GM19372 (cell line): ENCODE measurements around the gene RASSF1.
"Not testable (repeated sequence)": the region's sequence is repeated elsewhere in the genome, so short reads cannot be mapped to it uniquely, and the experiment has no call there.

Experiments used
- ATAC-seq: cut with Tn5 transposase; IDR thresholded peaks from one replicate; pipeline ENCODE4 v1.9.1; 2021; ENCODE audit warnings: mild to moderate bottlenecking, low read depth, moderate library complexity; ENCODE audit not compliant: unreplicated experiment

The RASSF1 gene

GRCh38 chr3:50325497-50326181, 15.0 kb downstream of the RASSF1 start:
- ATAC-seq: no peak

GRCh38 chr3:50325113-50325480, 15.5 kb downstream of the RASSF1 start:
- ATAC-seq: no peak

GRCh38 chr3:50324351-50325112, 16.1 kb downstream of the RASSF1 start:
- ATAC-seq: no peak

DNA sequence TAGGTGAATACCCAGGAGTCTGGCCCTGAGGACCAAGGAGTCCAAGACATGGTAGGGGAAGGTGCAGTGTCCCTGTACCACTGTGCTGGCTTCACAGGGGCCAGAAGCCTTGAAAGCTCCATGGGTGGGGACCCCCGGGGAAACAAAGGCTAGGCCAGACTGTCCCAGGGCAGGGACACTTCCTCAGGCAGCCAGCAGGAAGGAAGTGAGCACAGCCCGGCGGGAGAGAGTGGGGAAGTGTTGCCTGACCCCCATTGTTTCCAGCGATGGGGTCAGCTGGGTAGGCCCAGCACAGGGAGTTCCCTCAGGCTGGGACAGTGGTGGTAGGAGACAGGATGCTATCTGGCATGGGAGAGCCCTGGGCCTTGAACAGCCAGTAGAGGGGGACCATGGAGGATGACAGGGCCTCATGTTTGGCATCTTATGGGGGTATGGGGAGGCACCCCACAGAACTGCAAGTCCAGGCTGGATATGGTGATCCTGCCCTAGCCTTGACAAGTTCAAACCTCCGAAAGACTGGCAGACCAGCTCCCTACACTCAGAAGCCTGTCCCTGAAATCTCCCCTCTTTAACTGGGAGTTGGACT, 16.9 kb downstream of the RASSF1 start:
- ATAC-seq: no peak

GRCh38 chr3:50323092-50323600, 17.5 kb downstream of the RASSF1 start:
- ATAC-seq: no peak

DNA sequence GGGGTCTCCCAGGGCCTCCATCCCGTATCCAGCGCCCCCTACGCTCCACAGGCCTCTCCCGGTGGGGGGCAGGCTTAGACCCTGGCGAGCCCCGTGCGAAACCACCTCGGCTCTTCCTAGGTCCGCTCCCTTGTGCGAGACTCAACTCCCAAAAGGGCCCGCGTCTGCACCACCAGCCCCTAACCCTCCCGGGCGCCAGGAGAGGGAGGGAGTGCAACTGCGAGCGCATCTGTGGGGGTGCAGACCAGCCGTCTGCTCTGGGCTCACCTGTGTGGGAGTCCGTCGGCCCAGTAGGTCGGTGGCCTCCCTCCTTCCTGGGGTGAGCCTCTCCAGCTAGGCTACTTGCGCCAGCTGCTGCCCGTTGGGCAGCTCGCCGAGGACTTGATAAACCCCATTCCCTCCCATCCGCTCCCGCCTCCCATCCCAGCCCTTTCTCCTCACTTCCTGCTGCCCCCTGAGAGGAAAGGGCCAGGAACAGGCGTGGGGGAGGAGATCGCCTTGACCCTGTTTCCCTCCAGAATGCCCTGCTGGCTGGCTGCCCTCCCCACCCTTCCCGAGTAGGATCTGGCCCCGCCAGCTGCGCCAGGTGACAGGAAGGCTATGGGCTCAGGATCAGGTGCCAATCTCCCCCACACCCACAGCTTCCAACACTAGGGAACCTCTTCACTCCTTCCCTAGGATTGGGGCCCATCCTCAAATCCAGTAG, 18.1 kb downstream of the RASSF1 start, which contains the start of gene HYAL2:
TSS of gene HYAL2 (minus strand) at position 360 of the 706 bp plus-strand sequence. CDS start 2,256 bp downstream, outside the sequence.
- ATAC-seq: no peak

GRCh38 chr3:50322115-50322385, 18.6 kb downstream of the RASSF1 start:
- ATAC-seq: no peak

DNA sequence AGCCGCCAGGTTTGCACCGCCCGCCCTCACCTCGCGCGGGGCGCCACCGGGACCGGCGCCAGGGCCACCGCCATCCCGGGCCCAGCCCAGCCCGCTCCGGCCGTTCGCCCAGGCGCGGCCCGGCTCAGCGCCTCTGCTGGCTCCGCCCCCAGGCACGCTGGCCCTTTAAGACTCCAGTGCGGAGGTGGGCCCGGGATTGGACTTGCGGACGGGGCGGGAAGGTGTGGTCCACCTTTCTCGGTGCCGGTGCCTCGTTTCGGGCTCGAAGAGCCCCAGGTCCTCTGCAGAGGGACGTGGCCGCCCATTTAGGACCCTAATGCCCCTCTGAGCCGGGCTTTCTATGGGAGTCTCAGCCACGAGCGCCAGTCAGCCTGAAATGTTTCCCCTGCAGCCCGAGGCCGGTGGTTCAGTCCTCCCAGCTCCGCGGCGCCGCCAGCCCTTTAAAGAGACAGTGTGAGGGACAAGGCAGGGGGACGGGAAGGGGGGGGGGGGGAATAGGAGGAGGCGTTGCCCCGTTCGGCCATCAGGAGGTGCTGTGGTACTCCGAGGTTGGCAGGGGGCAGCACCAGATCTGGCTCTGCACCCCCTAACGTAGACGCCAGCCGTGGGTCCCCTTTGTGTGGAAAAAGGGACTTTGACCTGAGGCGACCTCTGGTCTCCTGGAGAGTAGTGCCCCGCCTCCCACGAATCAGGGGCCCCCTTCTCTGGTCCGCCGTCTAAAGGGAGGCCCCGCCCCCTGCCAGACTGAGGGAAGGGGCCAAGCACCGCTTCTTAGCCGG, 19.1 kb downstream of the RASSF1 start:
- peak; percentile 85 for ATAC-seq

DNA sequence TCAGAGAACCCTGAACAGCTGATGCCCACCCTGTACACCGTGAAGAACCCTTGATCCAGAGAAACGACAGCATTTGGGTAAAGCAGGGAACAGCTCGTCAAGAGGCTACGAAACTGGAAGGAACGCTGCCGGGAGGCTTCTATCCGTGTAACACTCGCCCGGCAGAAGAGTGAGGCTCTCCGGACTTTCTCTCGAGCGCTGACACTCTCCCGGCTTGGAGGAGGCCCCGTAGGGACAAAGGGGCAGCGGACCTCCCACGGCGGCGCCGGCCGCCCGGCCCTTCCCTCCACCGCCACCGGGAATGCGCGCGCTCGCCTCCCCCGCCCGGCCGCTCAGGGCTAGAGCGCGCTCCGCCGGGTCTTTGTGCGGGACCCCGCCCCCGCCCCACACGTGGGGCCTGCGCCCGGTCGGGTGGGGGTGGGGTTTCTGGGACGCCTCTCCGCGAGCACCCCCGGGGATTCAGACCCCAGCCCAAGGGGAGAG, 19.7 kb downstream of the RASSF1 start:
- ATAC-seq: peak; percentile 62

DNA sequence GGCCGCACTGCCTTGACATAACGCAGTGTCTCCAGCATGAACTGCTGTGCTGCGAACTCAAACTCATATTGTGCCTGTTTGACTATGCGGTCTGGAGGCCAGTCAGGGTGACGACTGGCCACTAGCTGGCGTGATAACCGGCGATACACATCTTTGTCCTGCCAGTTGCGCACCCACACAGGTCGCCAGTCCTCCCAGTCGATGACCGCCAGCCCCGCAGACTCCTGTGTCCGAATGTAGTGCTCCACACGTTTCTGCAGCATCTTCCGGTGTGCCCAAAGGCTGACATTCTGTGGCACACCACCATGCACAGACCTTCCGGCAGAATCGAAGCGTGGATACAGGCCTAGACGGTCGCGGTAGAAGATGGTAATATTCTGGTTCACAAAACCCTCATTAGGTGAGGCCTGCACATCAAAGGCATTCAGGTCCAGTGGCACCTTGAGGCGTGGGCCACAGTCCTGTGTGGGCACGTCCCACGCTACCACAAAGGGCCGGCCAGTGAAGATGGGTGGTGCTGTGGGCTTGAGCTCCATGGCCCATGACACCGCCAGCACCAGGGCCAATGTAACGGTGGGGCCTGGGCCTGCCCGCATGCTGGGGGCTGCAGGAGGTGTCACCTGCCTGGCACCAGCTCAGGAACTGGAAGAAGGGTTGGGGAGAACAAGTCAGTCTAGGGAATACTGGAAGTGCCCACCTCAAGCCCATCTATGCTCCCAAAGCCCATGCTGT, 20.6 kb downstream of the RASSF1 start:
- ATAC-seq: no peak

GRCh38 chr3:50319181-50319893, 21.3 kb downstream of the RASSF1 start:
- no peak for ATAC-seq

DNA sequence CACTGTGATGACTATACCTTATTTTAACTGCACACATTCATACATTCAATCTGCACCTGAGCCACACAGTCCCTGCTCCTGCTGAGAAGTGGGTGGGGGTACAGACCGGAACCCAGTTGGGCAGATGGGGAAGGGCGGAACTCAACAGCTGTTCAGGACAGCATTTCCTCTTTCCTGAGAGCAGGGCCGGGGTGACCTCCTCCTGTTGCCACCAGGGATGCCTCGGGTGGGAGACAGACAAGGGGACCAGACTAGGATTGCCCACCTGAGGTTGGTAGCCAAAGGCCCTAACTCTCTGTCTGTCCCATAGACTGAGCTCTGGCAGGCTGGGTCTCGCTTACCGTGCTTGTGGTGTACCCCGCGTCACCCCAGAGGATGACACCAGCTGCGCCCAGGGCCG, 22.0 kb downstream of the RASSF1 start:
- ATAC-seq: no peak

DNA sequence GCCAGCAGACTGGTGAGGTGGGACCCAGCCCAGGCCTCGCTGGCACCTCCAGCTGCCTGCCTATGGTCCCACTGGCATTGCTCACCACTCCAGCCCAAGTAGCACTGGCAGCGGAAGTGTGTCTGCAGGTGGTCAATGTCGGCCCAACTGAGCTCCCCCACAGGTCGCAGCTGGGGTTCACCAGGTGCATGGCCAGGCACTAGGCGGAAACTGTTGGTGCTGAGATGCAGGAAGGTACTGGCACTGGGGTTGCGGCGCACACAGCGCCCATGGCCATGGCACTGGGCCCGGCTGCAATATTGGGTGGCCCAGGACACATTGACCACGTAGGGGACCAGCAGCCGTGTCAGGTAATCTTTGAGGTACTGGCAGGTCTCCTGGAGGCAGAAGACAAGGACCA, 22.5 kb downstream of the RASSF1 start:
- ATAC-seq: no peak

DNA sequence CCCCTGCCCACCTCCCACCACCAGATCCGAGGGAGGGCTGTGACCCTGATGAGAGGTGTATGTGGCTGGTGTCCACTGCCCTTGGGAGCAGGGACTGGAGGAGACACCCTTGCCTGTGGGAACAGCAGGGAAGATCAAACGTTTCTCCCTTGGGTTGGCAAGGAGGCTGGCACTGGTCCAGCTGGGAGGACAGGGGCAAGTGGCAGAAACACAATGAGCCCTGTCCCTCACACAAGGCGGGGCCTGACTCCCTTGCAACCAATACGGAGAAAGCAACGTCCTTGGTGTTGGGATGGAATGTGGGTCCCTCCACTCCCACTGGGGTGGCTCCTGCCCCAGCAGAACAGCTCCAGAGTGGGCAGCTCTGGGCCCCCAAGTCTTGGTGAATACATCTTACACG, 23.3 kb downstream of the RASSF1 start:
- ATAC-seq: no peak

DNA sequence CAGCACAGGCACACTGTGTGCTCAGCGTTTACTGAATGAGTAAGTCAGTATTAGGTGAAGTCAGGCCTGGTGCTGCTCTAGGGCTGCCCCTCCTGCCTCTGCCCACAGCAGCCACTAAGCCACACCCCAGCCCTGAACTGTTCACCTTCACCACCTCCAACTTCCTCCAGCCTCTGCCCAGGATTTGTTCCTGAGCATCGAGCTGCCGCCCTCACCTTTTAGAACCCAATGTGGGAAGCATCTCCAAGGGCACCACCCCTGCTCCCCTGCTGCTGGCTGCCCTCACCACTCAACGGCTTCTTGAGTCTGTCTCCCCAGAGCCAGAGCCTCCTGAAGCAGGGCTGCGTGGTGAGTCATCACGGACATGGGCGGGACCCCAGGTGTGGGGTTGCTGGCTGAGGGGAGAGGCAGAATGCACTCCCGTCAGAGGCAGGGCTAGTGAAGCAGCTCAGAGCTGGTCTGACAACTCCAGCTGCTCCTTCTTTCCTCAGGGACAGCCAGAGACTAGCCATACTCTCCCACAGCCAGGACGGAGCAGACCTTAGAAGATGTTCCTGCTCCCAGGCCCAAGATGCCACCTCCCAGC, 23.9 kb downstream of the RASSF1 start:
- no peak for ATAC-seq

DNA sequence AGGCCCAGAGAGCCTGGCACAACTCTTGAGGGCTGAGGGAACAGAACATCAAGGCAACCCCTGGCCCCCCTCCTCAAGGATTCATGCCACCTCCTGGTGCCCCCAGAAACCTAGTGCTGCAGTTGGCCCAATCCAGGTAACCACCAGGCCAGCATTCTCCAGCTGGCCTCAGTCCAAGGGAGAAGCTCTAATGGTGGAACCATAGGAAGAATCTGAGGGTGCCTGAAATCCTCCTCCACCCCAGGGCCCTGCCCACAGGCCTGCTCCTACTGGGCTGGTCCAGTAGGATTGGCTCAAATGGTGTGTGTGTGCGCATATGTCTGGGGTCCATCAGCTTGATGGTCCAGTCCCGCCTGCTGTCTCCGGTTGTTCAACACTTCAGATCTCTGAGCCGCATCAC, 25.8 kb downstream of the RASSF1 start:
- no peak for ATAC-seq

- no peak for ATAC-seq
Measured at GRCh38 chr3:50314342-50314741, 26.3 kb downstream of the RASSF1 start.

GRCh38 chr3:50312041-50312440, 28.6 kb downstream of the RASSF1 start:
- ATAC-seq: not testable (repeated sequence)

DNA sequence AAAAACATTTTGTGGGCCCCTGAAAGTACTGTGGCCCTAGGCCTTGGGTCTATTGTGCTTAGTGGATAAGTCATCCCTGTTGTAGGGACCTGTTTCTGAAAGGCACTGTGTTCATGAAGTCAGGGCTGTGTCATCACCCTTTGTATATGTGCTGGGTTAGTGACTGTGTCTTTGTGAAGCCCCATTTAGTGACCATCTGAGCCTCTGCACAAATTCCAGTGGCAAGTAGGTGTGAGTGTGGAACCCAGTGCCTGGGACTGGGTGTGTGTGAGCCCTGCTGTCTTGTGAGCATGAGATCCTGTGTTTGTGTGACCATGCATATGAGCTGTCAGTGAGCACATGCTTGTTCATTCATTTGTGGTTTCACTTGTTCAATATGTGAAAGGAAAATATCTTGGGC, 36.0 kb downstream of the RASSF1 start:
- no peak for ATAC-seq
